ENCODE measurements around the gene SNCA. TPM values are rescaled to one million over a fixed set of nuclear protein-coding genes. Genes with fewer than 3 reads are reported as not detected.

SNCA gene
- total and polyA plus RNA-seq, 2 donors from 2014 or later = 8.4 to 17.1 TPM

GRCh38 chr4:89707467-89707866, 129.5 kb downstream of the SNCA start:
- no peak overlapping the region for H3K9ac ChIP-seq (ENCODE audit: low read length in 3 of 3)
- DNase-seq (no peak), FAIRE-seq (no peak)
- H3K4me3 ChIP-seq (ENCODE audit: low read length in 3 of 3) = no peak overlapping the region
- H3K36me3 ChIP-seq (ENCODE audit: control insufficient read depth in 2 of 3, insufficient read depth in 3 of 3, low read length in 3 of 3) = no peaks in the 10 kb centered on the region
- no peaks in the 10 kb centered on the region for H3K9me3 ChIP-seq (ENCODE audit: control insufficient read depth in 2 of 3, insufficient read depth in 1 of 3, low read length in 3 of 3)
- H3K4me1 ChIP-seq (ENCODE audit: control insufficient read depth in 2 of 3, insufficient read depth in 2 of 3, low read depth in 1 of 3, low read length in 3 of 3) = no peaks in the 10 kb centered on the region
- H3K27ac ChIP-seq (ENCODE audit: low read depth in 2 of 2, low read length in 2 of 2) = no peak overlapping the region
- H3K27me3 ChIP-seq (ENCODE audit: control insufficient read depth, insufficient read depth, low read length) = no peaks in the 10 kb centered on the region
- intact Hi-C loops (cut with DNase I) = no loop called here
- no peak for TF ChIP-seq CTCF (IDR thresholded peaks at IDR 0.05; ENCODE audit: borderline replicate concordance, extremely low read depth, insufficient read depth)

DNA sequence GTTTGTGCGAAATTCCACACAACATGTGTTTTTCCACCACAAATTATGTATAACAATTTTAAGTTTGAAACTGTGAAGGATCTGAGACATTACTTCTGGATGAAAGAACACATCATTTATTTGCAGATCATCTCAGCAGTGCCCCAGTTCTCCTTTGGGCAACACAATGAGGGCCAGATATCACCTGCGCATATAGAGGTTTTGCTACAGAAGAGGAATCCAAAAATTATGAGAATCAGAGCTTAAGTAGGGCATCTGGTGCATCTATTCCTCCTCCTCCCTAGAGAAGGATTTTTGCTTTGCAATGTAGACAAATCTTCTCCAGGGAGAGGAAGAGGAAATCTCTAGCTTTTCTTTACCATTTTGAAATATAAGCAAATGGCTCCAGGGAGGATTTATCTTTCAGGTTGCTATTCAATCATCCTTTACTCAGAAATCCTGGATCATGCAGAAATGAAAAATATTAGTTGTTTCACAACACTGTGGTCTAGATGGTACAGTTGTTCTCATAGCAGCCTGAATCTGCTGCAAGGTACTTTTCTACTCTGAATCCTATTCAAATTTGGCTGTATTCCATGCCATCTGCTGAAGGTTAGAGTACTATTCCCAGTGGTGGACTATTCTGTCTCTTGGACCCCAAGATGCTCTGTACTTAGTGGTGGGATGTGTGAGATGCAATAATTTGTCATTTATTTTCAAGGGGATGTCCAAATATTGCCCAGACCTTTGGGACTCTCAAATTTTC, 132.1 kb downstream of the SNCA start:
- Histone ChIP-seq H3K36me3 (ENCODE audit: control insufficient read depth in 2 of 3, insufficient read depth in 3 of 3, low read length in 3 of 3) (no peaks in the 10 kb centered on the region), H3K27me3 (ENCODE audit: control insufficient read depth, insufficient read depth, low read length) (no peaks in the 10 kb centered on the region), H3K4me3 (ENCODE audit: low read length in 3 of 3) (no peak overlapping the region), H3K9me3 (ENCODE audit: control insufficient read depth in 2 of 3, insufficient read depth in 1 of 3, low read length in 3 of 3) (peaks cover 0 to 3% (median 0%) of the 10 kb centered on the region in 3 donors), H3K9ac (ENCODE audit: low read length in 3 of 3) (no peak overlapping the region), H3K27ac (ENCODE audit: low read depth in 2 of 2, low read length in 2 of 2) (no peak overlapping the region), H3K4me1 (ENCODE audit: control insufficient read depth in 2 of 3, insufficient read depth in 2 of 3, low read depth in 1 of 3, low read length in 3 of 3) (no peaks in the 10 kb centered on the region)
- no peak for FAIRE-seq
- DNase-seq = no peak
- TF ChIP-seq CTCF (IDR thresholded peaks at IDR 0.05; ENCODE audit: borderline replicate concordance, extremely low read depth, insufficient read depth) = no peak
- intact Hi-C loops (cut with DNase I) = no loop called here

- Histone ChIP-seq H3K9me3 (ENCODE audit: control insufficient read depth in 2 of 3, insufficient read depth in 1 of 3, low read length in 3 of 3) (peaks cover 0 to 3% (median 0%) of the 10 kb centered on the region in 3 donors), H3K27me3 (ENCODE audit: control insufficient read depth, insufficient read depth, low read length) (no peaks in the 10 kb centered on the region), H3K36me3 (ENCODE audit: control insufficient read depth in 2 of 3, insufficient read depth in 3 of 3, low read length in 3 of 3) (no peaks in the 10 kb centered on the region), H3K9ac (ENCODE audit: low read length in 3 of 3) (no peak overlapping the region), H3K27ac (ENCODE audit: low read depth in 2 of 2, low read length in 2 of 2) (no peak overlapping the region), H3K4me3 (ENCODE audit: low read length in 3 of 3) (no peak overlapping the region), H3K4me1 (ENCODE audit: control insufficient read depth in 2 of 3, insufficient read depth in 2 of 3, low read depth in 1 of 3, low read length in 3 of 3) (no peaks in the 10 kb centered on the region)
- FAIRE-seq (no peak), DNase-seq (no peak)
- no peak for TF ChIP-seq CTCF (IDR thresholded peaks at IDR 0.05; ENCODE audit: borderline replicate concordance, extremely low read depth, insufficient read depth)
- intact Hi-C loops (cut with DNase I) = no loop called here
Measured at GRCh38 chr4:89703829-89704590, 133.0 kb downstream of the SNCA start.
